BE2C (cell line): ENCODE data around the gene SLC25A20.

ENCODE experiments used
- DNase-seq: peaks from one replicate; pipeline ENCODE4 v3.0.0-alpha.2; 2020
- H3K27me3 ChIP-seq: fragments of 250-450 bp; sonication (Bioruptor Pico); 2 replicates; pipeline ENCODE4 v1.5.1; 2020; ENCODE audit warnings: mild to moderate bottlenecking
- H3K36me3 ChIP-seq: fragments of 250-450 bp; sonication (Bioruptor Pico); 2 replicates; pipeline ENCODE4 v1.5.1; 2020; ENCODE audit warnings: mild to moderate bottlenecking
- H3K4me1 ChIP-seq: fragments of 250-450 bp; sonication (Bioruptor Pico); 2 replicates; pipeline ENCODE4 v1.5.1; 2020
- H3K4me3 ChIP-seq: 2 replicates; pipeline ENCODE4 v1.5.1; 2011; ENCODE audit warnings: low read depth, low read length
- H3K9me3 ChIP-seq: fragments of 250-450 bp; sonication (Bioruptor Pico); 2 replicates; pipeline ENCODE4 v1.5.1; 2020
- TF ChIP-seq, protein P1 (sequence below): IDR thresholded peaks from 2 replicates; pipeline ENCODE4 v1.5.1; 2012; ENCODE audit warnings: mild to moderate bottlenecking, low read depth, low read length

SLC25A20 gene

DNA sequence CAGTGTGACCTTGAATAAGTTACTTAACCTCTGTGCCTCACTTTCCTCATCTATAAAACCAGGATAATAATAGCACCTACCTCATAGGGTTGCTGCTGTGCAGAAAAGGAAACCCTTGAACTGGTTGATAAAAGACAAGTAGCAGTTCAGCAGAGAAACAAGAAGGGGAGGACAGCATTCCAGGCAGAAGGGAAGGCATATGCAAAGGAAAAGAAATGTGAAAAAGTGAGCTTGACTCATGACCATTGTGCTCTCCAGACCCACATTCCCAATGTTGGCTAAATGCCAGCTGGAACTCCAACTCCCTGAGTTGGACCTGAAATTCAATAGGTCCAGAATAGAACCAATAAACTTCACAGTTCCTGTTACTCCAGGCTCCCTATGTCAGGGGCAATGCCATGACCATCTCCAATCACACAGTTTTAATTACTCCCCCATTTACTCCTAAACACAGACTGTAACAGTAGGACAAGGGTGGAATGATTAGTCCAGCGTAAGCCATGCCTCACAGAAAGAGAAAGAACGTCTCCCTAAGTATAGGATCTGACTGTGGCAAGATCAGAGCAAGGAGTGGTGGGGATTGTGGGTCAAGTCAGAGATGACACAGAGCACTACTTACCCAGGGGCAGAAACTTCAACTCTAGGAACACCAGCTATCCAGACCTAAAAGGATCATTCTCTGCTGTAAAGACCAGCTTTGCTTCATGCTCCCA lies 77.9 kb downstream of the SLC25A20 start:
- TF ChIP-seq, protein P1, sequence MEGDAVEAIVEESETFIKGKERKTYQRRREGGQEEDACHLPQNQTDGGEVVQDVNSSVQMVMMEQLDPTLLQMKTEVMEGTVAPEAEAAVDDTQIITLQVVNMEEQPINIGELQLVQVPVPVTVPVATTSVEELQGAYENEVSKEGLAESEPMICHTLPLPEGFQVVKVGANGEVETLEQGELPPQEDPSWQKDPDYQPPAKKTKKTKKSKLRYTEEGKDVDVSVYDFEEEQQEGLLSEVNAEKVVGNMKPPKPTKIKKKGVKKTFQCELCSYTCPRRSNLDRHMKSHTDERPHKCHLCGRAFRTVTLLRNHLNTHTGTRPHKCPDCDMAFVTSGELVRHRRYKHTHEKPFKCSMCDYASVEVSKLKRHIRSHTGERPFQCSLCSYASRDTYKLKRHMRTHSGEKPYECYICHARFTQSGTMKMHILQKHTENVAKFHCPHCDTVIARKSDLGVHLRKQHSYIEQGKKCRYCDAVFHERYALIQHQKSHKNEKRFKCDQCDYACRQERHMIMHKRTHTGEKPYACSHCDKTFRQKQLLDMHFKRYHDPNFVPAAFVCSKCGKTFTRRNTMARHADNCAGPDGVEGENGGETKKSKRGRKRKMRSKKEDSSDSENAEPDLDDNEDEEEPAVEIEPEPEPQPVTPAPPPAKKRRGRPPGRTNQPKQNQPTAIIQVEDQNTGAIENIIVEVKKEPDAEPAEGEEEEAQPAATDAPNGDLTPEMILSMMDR, result no peak
- Histone ChIP-seq H3K4me1 (no peaks in the 10 kb centered on the region), H3K27me3 (no peaks in the 10 kb centered on the region), H3K4me3 (no peak overlapping the region), H3K9me3 (no peaks in the 10 kb centered on the region), H3K36me3 (no peaks in the 10 kb centered on the region)
- no peak for DNase-seq

DNA sequence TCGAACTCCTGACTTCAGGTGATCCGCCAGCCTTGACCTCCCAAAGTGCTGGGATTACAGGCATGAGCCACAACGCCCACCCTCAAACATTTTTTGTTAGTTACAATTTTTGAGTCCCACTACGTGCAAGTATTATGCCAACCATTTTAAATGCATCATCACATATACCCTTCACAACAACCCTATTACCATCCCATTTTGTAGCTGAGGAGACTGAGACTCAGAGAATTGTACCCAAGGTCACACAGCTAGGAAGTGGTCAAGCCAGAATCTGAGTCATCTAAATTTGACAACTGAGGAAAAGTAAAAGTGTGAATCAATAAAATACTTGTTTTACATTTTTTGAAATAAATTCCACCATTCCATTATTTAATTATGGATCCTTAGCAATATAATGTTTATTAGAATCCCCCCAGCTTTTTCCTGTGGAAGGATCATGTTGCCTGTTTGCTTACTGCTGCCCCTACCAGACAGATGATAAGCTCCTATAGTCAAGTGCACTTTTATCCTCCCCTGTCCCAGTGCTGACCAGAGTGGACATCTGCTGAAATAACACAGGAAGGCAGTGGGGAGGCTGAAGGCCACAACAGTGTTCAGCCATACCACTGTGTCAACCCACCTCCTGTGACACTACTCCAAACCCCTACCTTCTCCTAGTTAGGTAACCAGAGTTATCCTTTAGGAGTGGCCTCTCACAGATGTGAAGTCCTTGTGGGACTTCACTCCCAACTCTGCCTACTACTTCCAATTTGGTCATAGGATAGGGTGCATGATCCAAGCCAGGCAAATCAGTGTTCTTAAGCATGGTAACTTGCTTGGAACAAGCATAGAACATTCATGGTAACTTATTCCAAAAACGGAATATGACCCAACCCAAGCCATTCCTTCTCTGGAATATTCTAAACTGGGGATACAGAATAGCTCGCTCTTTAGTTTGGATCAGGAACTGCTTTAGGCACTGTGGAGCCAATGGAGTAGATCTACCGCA lies 79.2 kb downstream of the SLC25A20 start:
- H3K36me3 ChIP-seq, result no peaks in the 10 kb centered on the region
- H3K9me3 ChIP-seq, result no peaks in the 10 kb centered on the region
- H3K4me3 ChIP-seq, result no peak overlapping the region
- DNase-seq, result no peak
- TF ChIP-seq, protein P1, result no peak
- H3K27me3 ChIP-seq, result no peaks in the 10 kb centered on the region
- no peaks in the 10 kb centered on the region for H3K4me1 ChIP-seq

DNA sequence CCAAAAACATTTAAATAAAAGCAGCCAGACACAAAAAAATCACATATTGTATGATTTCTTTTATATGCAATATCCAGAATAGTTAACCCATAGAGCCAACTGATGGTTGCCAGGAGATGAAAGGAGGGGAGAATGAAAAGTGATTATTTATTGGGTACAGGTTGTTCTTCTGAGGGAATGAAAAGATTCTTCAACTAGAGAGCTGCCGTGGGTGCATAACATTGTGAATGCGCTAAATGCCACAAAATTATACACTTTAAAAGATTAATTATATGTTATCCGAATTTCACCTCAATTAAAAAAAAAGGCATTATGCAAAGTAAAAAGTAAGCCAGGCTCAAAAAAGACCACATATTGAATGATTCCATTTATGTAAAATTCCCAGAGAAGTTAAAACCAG lies 87.2 kb downstream of the SLC25A20 start:
- Histone ChIP-seq H3K4me3 (no peak overlapping the region), H3K36me3 (no peaks in the 10 kb centered on the region), H3K4me1 (no peaks in the 10 kb centered on the region), H3K9me3 (no peaks in the 10 kb centered on the region), H3K27me3 (no peaks in the 10 kb centered on the region)
- TF ChIP-seq, protein P1, result no peak
- DNase-seq, result no peak
